GM12891 (cell line): ENCODE data around the gene YIF1A.

ENCODE experiments used
- PAX5 ChIP-seq: IDR thresholded peaks from 2 replicates; pipeline ENCODE4 v1.6.1; 2011; ENCODE audit warnings: low read length, moderate library complexity, mild to moderate bottlenecking; ENCODE audit not compliant: insufficient read depth, severe bottlenecking
- POLR2A ChIP-seq: IDR thresholded peaks from 2 replicates; pipeline ENCODE4 v1.6.1; 2011; ENCODE audit warnings: low read depth, low read length, control low read depth
- POLR2AphosphoS5 ChIP-seq: IDR thresholded peaks from 2 replicates; pipeline ENCODE4 v1.6.1; 2011; ENCODE audit warnings: low read depth, low read length, control low read depth
- POU2F2 ChIP-seq: IDR thresholded peaks from 2 replicates; pipeline ENCODE4 v1.6.1; 2011; ENCODE audit warnings: low read depth, mild to moderate bottlenecking, control low read depth, low read length, moderate library complexity
- SPI1 ChIP-seq: IDR thresholded peaks from 2 replicates; pipeline ENCODE4 v1.6.1; 2011; ENCODE audit warnings: low read depth, low read length, control low read depth
- TAF1 ChIP-seq: IDR thresholded peaks from 2 replicates; pipeline ENCODE4 v1.6.1; 2011; ENCODE audit warnings: low read depth, low read length, control low read depth

DNA sequence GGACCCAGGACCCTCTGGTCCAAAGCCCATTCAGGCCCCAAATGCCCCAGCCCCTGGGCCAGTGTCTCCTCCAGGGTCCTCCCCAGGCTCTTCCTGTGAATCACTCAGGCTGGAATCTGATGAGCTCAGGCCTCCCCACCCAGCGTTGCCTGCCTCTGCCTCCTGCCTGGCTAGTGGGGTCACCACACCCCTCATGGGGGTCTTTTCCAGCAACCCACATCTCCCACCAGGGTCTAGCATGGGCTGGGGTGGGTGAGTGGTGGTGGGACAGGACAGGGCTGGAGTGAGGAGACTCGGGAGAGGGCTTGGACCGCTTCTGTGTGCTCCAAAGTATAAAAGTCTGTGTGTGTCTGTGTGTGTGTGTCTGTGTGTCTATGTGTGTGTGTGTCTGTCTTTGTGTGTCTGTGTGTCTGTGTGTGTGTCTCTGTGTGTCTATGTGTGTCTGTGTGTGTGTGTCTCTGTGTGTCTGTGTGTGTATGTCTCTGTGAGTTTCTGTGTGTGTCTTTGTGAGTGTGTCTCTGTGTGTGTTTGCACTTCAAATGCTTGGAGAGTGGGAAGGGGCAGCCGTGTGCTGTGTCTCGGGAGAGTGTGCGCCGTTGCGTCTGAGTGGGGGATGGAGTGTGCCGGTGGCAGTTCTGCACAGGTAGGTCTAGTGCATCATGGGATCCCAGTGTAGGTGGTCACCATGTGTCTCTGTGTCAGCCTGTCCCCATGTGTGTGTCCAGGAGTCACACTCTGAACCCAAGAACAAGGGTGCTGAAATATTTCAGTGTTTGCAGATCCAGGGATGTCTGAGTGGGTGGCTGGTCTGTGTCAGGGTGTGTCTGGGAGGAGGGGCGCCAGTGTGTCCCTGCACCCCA lies 38.5 kb upstream of the YIF1A start:
- no peak for TF ChIP-seq POLR2AphosphoS5
- TF ChIP-seq POLR2A: no peak
- TF ChIP-seq POU2F2: no peak
- no peak for TF ChIP-seq PAX5
- TF ChIP-seq SPI1: no peak
- TF ChIP-seq TAF1: no peak
